OCI-LY7 (cell line): ENCODE data around the gene TTC6.

ENCODE experiments used
- EZH2phosphoT487 ChIP-seq: fragments of 200-600 bp; sonication (generic); IDR thresholded peaks from 2 replicates; pipeline ENCODE4 v1.6.1; 2018; ENCODE audit warnings: low read depth, borderline replicate concordance, mild to moderate bottlenecking, mixed run types, antibody characterized with exemption, low read length, moderate library complexity, mixed read lengths
- TF ChIP-seq, protein P1 (sequence below): fragments of 200-600 bp; sonication (generic); conservative IDR thresholded peaks from 2 replicates; pipeline ENCODE4 v1.5.1; 2014; ENCODE audit warnings: mild to moderate bottlenecking, antibody characterized with exemption, low read length, moderate library complexity, mixed read lengths

DNA sequence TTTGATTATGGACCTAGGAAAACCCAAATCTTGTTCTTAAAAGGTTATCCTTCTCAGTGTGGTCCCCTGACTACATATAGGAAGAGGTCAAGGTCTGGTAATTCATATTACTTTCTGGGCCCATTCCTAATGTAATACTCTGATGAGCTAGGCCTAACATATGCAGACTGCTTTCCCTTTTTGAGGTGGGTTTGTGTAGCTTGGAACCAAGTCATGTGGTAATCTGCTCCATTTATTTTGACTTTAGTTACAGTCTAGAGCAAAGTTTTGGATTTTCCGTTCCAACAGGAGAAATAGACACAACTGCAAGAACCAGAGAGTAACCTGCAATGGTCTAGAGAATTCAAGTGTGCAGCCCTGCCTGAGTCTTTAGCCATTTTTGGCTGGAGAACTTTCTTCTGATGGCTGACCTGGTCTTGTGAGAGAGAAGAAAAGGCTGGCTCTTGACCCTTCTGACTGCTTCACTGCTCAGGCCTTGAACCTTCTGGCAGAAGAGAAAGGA, 22.5 kb downstream of the TTC6 start:
- TF ChIP-seq, protein P1, sequence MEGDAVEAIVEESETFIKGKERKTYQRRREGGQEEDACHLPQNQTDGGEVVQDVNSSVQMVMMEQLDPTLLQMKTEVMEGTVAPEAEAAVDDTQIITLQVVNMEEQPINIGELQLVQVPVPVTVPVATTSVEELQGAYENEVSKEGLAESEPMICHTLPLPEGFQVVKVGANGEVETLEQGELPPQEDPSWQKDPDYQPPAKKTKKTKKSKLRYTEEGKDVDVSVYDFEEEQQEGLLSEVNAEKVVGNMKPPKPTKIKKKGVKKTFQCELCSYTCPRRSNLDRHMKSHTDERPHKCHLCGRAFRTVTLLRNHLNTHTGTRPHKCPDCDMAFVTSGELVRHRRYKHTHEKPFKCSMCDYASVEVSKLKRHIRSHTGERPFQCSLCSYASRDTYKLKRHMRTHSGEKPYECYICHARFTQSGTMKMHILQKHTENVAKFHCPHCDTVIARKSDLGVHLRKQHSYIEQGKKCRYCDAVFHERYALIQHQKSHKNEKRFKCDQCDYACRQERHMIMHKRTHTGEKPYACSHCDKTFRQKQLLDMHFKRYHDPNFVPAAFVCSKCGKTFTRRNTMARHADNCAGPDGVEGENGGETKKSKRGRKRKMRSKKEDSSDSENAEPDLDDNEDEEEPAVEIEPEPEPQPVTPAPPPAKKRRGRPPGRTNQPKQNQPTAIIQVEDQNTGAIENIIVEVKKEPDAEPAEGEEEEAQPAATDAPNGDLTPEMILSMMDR = no peak
- TF ChIP-seq EZH2phosphoT487 = no peak
